Mucosa of descending colon (tissue), 3 donors: ENCODE data around the gene KBTBD7. TPM values are rescaled to one million over a fixed set of nuclear protein-coding genes. Genes with fewer than 3 reads are reported as not detected.

Experiments
- ATAC-seq: fragments of 200-7000 bp; cut with Tn5 transposase; one replicate; pipeline ENCODE4 v1.9.1; 2020; ENCODE audit warnings: mild to moderate bottlenecking, moderate library complexity
- DNase-seq, 3 donors: peaks; one replicate each; pipeline ENCODE4 v3.0.0-alpha.2; 2020
- H3K36me3 ChIP-seq: fragments of 200-600 bp; one replicate; pipeline ENCODE4 v1.8.0; 2021; ENCODE audit warnings: low read depth, mild to moderate bottlenecking
- H3K4me1 ChIP-seq: fragments of 200-600 bp; one replicate; pipeline ENCODE4 v1.8.0; 2021; ENCODE audit warnings: low read depth, mild to moderate bottlenecking
- H3K4me3 ChIP-seq: fragments of 200-600 bp; one replicate; pipeline ENCODE4 v1.8.0; 2021; ENCODE audit warnings: mild to moderate bottlenecking
- H3K9me3 ChIP-seq: fragments of 200-600 bp; one replicate; pipeline ENCODE4 v1.8.0; 2021; ENCODE audit warnings: mild to moderate bottlenecking
- intact Hi-C, 2 donors: fragments of 100-400 bp; cut with DNase I in 1 of 2; cut with micrococcal nuclease in 1 of 2; formaldehyde crosslinking; loops; one replicate each; pipeline versions ENCODE4 v1.11.0 to v1.11.1; 2022; cut with DNase I, micrococcal nuclease
- total RNA-seq, 3 donors: library from RNA; stranded (reverse); fragmentation: NEBNext Ultra II Directional in 2 of 3; extraction: Animal tissue kit (Norgen Biotek cat#: 25700) in 2 of 3; gene quantifications; one replicate each; pipeline versions ENCODE4 v1.2.1 to v1.2.4, GENCODE V29; 2021 to 2023
- TF ChIP-seq, protein P1 (sequence below): fragments of 200-600 bp; IDR thresholded peaks from one replicate; pipeline ENCODE4 v1.8.0; 2022; ENCODE audit warnings: antibody characterized with exemption, mild to moderate bottlenecking
- donor health status: DM: no; HTN: no; CAD: no; lungs with moderate emphysema.
- donor health status: DM: no; HTN: no; CAD: no.
- donor health status: DM: no; HTN: yes; CAD: no.

KBTBD7 gene
- total RNA-seq, 3 donors from 2014 or later = 5.3 to 8.6 (median 5.8) TPM

DNA sequence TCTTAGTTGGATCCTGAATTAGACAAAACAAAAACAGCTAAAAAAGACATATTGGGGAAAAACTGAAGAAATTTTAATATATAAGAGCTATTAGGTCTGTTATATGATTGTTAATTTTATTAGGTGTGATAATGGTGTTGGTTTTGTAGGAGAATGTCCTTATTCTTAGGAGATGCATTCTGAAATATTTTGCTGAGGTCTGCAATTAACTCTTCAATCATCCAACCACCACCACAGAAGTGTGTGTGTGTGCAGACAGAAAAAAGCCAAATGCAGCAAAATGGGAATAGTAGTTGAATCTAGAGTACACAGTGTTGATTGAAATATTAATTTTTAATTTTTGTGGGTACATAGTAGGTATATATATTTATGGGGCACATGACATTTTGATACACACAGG lies 12.1 kb upstream of the KBTBD7 start:
- intact Hi-C loops = no loop called here
- H3K36me3 ChIP-seq = no peaks in the 10 kb centered on the region
- H3K4me3 ChIP-seq = no peak overlapping the region
- DNase-seq = no peak
- no peaks in the 10 kb centered on the region for H3K4me1 ChIP-seq
- no peak for ATAC-seq
- H3K9me3 ChIP-seq = peaks cover 11% of the 10 kb centered on the region
- TF ChIP-seq, protein P1, sequence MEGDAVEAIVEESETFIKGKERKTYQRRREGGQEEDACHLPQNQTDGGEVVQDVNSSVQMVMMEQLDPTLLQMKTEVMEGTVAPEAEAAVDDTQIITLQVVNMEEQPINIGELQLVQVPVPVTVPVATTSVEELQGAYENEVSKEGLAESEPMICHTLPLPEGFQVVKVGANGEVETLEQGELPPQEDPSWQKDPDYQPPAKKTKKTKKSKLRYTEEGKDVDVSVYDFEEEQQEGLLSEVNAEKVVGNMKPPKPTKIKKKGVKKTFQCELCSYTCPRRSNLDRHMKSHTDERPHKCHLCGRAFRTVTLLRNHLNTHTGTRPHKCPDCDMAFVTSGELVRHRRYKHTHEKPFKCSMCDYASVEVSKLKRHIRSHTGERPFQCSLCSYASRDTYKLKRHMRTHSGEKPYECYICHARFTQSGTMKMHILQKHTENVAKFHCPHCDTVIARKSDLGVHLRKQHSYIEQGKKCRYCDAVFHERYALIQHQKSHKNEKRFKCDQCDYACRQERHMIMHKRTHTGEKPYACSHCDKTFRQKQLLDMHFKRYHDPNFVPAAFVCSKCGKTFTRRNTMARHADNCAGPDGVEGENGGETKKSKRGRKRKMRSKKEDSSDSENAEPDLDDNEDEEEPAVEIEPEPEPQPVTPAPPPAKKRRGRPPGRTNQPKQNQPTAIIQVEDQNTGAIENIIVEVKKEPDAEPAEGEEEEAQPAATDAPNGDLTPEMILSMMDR = no peak

DNA sequence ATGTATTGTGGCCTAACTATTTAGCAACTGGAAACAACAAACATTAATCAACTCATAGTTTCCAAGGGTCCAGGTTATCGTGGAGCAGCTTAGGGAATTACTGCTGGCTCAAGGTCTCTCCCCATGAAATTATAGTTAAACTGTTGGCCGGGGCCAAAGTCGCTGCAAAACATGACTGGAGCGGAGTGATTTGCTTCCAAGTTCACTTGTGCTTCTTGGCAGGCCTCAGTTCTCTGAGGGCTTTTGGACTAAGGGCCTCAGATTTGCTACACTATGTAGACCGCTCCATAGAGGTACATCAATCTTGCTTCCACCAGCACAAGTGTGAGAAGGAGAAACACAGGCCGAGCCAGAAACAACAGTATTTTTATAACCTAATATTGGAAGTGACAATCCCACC lies 9.4 kb upstream of the KBTBD7 start:
- Histone ChIP-seq H3K9me3 (peaks cover 6% of the 10 kb centered on the region), H3K4me3 (no peak overlapping the region), H3K36me3 (no peaks in the 10 kb centered on the region), H3K4me1 (no peaks in the 10 kb centered on the region)
- DNase-seq = no peak
- no peak for ATAC-seq
- TF ChIP-seq, protein P1 = no peak
- intact Hi-C loops = no loop called here

DNA sequence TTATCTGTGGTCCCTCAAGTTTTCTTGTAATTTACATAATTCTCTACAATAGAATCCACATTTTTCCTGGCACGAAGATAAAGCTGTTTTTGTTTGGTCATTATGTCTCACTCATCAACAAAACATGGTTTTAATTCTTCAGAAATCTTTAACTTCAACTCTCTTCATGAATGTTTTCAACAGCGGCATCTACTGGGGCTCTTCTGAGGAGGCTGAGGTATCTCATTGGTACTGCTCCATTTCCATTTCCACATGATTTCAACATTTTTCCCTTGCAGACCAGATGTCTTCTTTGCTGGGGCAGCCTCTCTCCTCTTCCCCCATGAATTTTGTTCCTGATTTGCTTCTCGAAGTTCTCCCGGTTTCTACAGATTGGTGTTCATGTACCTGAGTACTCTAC lies 5.8 kb upstream of the KBTBD7 start:
- DNase-seq = no peak
- H3K4me3 ChIP-seq = no peak overlapping the region
- no peaks in the 10 kb centered on the region for H3K9me3 ChIP-seq
- no peaks in the 10 kb centered on the region for H3K36me3 ChIP-seq
- no peaks in the 10 kb centered on the region for H3K4me1 ChIP-seq
- no peak for ATAC-seq
- TF ChIP-seq, protein P1 = no peak
- intact Hi-C loops = no loop called here

DNA sequence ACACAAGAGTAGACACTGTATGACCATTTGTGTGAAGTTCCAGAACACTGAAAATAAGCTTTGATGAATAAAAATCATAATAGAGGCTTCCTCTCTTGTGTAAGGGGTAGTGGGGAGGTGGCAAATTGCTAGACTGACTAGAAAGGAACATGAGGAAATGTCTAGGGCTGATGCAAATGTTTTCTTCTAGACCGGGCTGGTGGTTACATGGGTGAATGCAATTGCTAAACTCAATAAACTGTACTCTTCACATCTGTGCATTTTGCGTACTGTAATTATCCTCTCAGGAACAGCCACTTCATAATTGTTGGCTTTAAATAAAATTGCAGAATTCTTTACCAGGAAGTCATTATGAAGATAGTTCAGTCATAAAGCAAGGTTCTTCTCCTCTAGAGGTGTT lies 5.2 kb upstream of the KBTBD7 start:
- intact Hi-C loops = loop anchor here in 1 of 2 donors (10.0 kb wide), 1 partner anchor 65 kb away; the partner anchor contains the start of gene KBTBD6
- no peak overlapping the region for H3K4me3 ChIP-seq
- no peaks in the 10 kb centered on the region for H3K36me3 ChIP-seq
- H3K4me1 ChIP-seq = no peaks in the 10 kb centered on the region
- no peak for DNase-seq
- TF ChIP-seq, protein P1 = no peak
- H3K9me3 ChIP-seq = no peaks in the 10 kb centered on the region
- peak; percentile 62 for ATAC-seq

DNA sequence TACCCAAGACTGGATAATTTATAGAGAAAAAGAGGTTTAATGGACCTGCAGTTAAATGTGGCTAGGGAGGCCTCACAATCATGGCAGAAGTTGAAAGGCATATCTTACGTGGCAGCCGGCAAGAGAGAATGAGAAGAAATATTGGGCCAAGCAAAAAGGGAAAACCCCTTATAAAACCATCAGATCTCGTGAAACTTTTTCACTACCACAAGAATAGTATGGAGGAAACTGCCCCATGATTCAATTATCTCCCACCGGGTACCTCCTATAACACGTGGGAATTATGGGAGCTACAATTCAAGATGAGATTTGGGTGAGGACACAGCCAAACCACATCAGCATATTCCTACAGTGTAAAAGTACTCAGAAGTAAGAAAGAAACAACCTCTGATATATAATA lies 4.7 kb upstream of the KBTBD7 start:
- Histone ChIP-seq H3K9me3 (no peaks in the 10 kb centered on the region), H3K4me3 (no peak overlapping the region), H3K36me3 (no peaks in the 10 kb centered on the region), H3K4me1 (no peaks in the 10 kb centered on the region)
- intact Hi-C loops = loop anchor here in 1 of 2 donors (10.0 kb wide), 1 partner anchor 64 kb away; the partner anchor contains the start of gene KBTBD6
- DNase-seq (no peak), ATAC-seq (no peak)
- TF ChIP-seq, protein P1 = no peak

DNA sequence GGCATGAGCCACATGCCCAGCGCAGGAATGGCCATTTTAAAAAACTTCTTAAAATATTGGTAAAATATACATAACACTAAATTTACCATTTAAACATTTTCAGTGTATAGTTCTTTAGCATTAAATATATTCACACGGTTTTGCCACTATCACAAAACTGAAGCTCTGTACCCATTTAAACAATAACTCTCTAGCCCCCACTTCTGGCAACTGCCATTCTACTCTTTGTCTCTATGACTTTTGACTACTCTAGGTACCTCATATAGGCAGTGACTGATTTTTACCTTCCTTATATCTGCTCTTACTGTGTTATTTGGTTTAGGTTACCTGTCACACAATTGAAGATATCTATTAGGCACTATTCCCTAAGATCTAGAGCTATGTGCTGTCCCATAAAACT lies 2.3 kb upstream of the KBTBD7 start:
- H3K4me1 ChIP-seq = peaks cover 5% of the 10 kb centered on the region
- peak in 1 of 3 donors; percentile 9 for DNase-seq
- intact Hi-C loops = loop anchor here in 1 of 2 donors (10.0 kb wide), 1 partner anchor 62 kb away; the partner anchor contains the start of gene KBTBD6
- no peak overlapping the region for H3K4me3 ChIP-seq
- ATAC-seq = no peak
- TF ChIP-seq, protein P1 = no peak
- H3K9me3 ChIP-seq = no peaks in the 10 kb centered on the region
- H3K36me3 ChIP-seq = no peaks in the 10 kb centered on the region
